Measurements from ENCODE around the gene FREM1.

DNA sequence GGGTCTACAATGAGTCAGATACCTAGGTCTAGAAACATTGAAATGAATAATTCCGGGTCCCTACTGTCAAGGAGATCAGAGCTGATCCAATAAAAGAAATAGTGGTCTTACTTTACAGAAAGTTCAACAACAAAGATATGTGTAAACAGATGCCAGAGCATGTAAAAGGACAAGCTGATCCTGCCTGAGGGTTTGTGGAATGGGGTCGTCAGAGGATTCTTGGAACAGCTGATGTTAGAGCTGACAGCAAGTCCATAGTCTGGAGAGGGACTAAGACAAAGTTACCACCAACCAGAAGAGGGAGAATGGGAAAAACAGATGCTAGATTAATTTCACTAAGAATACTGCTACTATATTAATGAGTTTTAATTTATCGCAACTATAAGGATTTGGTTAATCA is 71.5 kb downstream of the FREM1 start:
- TF ChIP-seq, protein P1, sequence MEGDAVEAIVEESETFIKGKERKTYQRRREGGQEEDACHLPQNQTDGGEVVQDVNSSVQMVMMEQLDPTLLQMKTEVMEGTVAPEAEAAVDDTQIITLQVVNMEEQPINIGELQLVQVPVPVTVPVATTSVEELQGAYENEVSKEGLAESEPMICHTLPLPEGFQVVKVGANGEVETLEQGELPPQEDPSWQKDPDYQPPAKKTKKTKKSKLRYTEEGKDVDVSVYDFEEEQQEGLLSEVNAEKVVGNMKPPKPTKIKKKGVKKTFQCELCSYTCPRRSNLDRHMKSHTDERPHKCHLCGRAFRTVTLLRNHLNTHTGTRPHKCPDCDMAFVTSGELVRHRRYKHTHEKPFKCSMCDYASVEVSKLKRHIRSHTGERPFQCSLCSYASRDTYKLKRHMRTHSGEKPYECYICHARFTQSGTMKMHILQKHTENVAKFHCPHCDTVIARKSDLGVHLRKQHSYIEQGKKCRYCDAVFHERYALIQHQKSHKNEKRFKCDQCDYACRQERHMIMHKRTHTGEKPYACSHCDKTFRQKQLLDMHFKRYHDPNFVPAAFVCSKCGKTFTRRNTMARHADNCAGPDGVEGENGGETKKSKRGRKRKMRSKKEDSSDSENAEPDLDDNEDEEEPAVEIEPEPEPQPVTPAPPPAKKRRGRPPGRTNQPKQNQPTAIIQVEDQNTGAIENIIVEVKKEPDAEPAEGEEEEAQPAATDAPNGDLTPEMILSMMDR (IDR thresholded peaks at IDR 0.05) = no peak
- no peak for TF ChIP-seq POLR2A (IDR thresholded peaks at IDR 0.05)
- TF ChIP-seq POLR2AphosphoS5 (IDR thresholded peaks at IDR 0.05) = no peak

Data from breast epithelium (tissue), 3 donors.